ENCODE measurements around the gene SDF2.

Gene SDF2, protein sequence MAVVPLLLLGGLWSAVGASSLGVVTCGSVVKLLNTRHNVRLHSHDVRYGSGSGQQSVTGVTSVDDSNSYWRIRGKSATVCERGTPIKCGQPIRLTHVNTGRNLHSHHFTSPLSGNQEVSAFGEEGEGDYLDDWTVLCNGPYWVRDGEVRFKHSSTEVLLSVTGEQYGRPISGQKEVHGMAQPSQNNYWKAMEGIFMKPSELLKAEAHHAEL

DNA sequence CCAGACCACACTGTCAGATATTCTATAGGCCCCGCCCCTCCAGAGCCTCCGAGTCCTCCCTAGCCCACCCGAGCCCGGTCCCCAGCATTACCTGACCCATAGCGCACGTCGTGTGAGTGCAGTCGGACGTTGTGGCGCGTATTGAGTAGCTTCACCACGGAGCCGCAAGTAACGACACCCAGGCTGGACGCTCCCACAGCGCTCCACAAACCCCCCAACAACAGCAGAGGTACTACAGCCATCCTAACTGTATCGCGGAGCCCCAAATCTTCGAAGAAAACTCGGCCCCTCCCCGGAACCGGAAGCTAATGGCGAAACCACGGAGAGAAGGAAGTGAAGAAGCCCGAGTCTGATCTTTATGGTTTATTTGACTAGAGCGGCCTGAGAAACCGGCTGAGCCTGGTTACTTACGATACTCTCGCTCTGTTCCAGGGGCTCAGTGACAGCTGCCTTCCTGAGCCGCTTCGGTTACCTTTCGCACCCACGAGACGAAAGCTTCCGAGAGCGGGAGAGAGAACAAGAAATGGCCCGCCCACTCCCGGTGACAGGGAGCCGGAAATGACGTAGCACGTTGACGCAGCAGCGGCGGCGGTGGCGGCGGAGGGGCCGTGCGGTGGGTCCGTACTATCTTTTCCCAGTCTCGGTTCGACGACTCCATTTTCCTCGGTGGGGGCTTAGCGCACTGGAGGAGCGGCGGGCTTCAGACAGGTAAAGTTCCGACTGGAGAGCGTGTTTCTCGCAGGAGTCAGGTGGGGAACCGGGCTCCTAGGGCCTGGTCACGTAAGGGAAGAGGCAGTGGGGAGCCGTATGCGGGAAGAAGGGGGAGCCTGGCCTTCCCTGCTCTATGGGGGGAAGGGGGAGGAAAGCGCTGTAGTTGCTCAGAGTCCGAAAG, at the start of gene SDF2, which contains the start of gene SUPT6H:
TSS of gene SDF2 (minus strand) at position 272 of the 892 bp plus-strand sequence. CDS start at position 242, 30 bp downstream.
TSS of gene SUPT6H (plus strand) at position 571 of the 892 bp plus-strand sequence. CDS start 11,197 bp downstream, outside the sequence.
- peak; percentile 90 for DNase-seq (ENCODE audit: low read depth in 1 of 2, low spot score in 1 of 2)

DNA sequence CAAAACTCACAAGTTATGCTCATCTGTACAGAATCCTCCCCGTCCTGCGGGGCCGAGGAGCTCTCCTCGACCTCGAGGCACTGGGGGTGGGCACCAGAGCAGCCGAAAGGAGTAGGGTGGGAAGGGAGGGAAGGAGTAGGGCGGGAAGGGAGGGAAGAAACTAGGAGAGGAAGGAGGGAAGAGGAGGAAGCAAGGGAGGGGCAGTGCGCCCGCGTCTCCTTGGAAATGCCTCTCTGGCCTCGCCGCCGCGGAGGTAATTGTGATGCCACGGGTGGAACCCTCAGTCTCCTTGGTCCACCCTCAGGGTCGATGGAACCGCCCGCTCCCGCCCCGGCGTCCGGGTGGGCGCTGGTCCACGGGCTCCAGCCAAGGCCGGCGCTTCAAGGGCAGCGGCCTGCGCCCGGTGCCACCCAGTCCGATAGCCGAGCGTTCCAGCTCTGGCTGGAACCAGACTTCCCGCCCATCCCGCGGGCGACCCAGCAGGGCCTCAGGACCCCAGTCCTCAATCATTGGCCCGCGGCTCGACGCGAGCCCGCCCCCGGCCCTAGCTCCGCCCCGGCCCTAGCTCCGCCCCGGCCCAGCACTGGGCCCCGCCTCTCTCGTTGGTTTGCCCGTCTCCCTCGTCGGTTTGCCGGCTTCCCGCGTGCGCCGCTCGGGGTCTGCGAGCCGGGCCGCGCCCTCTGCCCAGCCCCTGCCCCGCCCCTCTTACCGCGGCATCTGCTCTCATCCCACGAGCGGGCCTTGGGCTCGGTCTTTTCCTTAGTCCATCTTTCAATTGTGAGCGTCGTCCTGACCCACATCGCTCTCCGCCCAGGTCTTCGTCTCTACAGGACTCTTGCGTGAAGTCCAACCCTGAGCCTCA, 49.4 kb upstream of the SDF2 start:
- peak; percentile 79 to 81 for DNase-seq (ENCODE audit: low read depth in 1 of 2, low spot score in 1 of 2)

DNA sequence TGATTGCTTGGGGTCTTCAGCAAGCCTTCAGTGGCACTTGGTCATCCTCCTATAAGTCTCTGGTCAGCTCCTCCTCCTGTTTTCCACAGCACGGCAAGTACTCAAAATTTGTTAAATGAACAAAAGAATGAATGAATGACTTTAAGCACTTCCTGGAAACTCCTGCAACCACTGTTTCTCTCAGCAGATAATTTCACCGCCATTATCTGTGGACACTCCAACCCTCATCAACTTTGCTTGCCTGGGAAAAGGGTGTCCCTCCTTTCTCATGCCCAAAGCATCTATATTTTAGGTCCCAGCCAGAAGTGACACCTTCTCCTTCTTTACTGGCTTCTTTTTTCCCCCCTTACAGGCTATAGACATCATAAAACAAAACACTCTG, 45.6 kb upstream of the SDF2 start:
- no peak for DNase-seq (ENCODE audit: low read depth in 1 of 2, low spot score in 1 of 2)

DNA sequence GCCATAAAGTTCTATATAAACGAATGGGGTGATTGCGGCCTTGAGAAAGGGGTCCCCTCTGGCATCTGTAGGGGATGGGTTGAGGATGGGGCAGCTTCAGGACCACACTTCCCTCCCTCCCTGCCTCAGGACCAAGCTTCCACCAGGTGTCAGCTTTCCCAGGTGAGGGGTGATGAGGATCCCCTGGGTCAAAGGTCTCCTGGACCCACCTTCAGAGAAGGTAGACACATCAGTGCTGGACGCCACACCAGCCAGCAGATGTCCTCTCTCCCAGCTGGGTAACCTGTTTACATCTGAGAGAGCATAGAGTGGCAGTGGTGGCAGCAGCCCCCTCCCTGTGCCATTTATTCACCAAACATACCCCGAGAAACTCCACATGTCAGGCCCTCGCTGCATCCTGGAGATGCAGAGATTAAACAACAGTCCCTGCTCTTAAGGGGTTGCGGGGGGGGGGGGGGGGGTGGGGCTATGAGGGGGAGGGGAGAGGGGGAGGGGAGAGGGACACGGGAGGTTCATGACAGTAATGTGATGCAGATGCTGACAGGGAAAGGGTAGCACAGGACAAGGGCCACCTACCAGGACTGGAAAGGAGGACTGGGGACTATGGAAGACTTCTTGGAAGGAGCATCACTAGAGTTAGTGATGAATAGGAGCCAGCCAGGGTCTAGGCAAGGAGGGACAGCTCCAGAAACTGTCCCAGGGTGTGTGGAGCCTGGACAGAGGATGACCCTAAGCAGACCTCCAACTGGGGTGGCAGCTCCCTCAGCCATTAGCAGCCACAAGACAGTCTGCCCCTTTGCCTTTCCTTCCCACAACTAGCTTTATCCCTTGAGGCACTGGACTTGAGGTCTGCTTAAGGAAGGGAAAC, 45.0 kb upstream of the SDF2 start:
- no peak for DNase-seq (ENCODE audit: low read depth in 1 of 2, low spot score in 1 of 2)

DNA sequence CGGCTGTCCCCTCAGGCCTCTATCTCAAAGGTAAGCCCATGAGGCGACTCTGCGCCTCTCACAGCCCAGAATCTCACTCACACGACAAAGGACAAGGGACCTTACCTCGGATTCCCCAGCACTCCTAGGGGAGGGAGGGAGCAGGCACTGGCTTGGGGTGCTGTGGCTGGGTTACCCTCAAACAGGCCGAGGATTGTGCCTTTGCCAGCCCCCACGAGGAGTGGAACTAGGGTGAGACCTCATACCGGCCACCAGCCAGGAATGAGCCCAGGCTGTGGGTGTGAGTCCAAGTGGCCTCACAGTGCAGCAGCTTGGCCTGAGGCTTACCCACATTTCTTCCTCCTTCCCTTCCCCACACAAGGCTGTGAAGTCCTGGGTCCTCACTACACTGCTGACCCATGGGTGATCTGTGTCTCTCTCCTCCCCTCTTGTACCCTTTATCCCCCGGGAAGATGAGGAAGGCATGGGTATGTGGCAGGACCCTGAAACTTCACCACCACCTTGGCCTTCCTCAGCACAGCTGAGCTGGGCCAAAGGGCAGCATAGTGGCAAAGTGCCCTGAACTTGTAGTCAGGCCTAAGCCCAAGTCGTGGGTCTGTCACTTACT, 44.1 kb upstream of the SDF2 start:
- DNase-seq (ENCODE audit: low read depth in 1 of 2, low spot score in 1 of 2), result no peak

DNA sequence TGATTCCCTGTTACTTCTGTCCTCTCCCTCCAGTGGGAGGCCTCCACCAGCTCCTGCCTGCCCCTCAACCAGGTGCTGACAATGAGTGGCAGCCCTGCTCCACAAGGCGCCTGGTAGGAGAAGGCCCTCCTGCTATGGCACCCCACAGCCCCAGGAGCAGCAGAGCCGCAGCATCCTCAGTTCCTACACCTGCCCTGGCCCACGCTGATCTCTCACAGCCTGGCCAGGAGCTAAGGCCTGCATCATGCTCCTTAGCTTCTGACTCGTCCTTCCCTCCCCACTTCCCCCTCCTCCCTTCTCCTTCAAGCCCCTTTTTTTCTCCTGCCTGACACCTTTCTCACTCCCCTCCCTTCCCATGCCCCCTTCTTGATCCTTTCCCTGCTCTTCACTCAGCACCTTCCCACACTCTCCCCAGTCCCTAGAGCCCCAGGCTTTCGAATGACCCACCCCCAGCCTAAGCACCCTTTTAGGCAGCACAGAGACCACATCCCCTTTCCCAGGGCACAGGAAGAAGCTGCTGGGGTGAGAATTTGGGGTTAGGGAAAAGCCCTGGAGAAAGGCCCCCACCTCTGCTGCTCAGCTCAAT, 43.5 kb upstream of the SDF2 start:
- DNase-seq (ENCODE audit: low read depth in 1 of 2, low spot score in 1 of 2), result no peak

DNA sequence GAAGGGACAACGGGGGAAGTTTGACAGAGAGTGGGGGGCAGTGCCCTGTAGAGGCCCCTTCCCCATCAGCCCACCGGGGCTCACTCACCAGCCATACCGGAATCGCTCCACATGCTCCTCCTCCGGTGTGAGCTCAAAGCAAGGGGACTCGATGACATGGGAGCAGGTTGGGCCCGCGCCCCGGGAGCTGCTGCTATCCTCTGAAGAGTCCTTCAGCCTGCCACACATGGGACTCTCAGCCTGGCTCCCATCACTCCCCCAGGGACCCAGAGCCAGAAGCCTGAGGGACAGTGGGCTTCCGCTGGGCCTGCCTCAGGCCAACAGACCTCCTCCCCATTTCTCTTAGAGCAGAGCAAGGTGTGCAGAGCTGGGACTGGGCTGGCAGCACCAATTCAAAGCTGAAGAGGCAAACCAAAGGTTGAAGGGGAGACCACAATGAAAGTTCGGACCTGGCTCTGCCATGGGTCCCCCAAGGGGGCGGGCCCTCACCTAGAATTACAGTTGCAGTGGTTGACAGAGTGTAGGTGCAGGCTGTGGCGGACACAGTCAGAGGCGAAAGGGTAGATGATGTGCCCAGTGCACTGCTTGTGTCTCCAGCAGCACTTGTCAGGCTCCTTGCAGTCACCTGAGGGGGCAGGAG, 42.6 kb upstream of the SDF2 start:
- DNase-seq (ENCODE audit: low read depth in 1 of 2, low spot score in 1 of 2), result no peak

DNA sequence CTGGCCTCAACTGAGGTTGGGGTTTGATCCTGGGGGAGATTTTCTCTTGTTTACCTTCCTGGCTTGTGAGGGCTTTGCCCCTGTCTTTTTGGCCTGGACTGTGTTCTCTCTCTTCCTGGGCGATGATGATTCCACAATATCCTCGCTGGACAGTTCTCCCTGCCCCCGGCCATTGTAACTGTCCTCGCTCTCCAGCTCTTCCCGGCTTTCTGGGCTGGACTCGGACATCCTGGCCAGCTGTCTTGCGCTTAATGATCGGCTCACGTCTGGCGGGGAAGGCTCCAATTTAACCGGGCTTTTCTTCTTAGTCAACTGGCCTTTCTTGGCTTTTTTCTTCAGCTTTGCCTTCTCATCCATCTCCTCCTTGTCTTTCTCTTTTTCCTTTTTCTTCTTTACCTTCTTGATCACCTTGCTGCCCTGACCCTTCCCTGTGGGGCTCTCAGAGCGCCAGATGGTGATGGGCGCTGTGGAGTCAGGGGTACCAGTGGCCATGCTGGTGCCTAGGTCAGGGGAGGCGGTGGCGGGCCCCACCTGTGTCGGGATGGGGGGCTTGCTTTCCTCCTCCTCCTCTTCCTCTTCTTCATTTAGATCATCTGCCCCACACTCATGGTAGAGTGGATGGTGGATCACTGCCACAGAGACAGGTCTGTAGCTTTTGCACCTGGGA, 42.0 kb upstream of the SDF2 start:
- DNase-seq (ENCODE audit: low read depth in 1 of 2, low spot score in 1 of 2), result no peak

DNA sequence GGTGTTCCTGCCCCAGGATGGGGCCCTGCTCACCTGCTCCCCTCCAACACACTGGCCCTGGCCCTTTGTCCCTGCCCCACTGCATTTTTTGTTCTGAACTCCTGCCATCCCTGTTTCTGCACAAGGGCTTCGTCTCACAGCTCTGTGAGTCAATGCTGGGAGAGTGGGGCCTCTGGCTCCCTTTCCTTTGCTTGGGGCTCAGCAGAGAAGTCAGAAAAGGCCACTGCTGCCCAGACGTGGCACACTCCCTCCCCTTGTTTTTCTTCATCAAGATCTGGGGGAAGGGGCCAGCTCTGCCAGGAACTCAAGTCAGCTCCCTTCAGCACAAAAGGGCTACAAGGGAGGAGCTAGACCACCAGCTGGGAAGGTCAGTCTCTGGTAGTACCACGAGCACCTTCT, 41.0 kb upstream of the SDF2 start:
- no peak for DNase-seq (ENCODE audit: low read depth in 1 of 2, low spot score in 1 of 2)

DNA sequence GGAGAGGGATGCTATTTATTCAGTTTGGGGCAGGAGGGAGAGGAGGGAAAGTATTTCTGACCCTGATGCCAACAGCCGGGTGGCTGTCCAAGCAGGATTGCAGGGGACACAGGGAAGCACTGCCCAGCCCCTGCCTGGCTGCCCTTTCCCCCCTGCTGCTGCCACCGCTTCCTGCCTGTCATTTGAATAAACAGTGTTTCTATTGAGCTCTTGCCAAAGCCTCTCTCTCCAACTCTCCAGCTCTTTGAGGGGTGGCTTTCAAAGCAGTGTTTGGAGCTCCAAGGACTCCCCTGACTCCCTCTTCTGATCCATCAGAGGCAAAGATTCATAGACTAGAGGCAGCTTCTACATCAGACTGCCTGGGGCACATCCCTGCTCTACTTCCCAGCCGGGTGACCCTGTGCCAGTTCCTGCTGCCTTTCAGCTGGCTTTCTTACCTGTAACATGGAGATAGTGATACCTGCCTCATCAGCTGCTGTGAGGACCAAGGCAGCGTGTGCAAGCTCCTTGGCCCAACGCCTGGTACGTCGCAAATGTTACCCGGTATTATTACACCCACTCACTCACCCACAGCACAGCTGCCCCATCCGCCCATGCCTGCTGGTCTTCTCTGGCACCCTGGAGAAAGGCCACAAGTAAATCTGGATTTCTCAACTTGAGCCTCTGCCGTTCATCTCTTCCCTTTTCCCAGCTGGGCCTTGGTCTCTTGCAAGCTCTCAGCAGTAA, 40.5 kb upstream of the SDF2 start:
- no peak for DNase-seq (ENCODE audit: low read depth in 1 of 2, low spot score in 1 of 2)

DNA sequence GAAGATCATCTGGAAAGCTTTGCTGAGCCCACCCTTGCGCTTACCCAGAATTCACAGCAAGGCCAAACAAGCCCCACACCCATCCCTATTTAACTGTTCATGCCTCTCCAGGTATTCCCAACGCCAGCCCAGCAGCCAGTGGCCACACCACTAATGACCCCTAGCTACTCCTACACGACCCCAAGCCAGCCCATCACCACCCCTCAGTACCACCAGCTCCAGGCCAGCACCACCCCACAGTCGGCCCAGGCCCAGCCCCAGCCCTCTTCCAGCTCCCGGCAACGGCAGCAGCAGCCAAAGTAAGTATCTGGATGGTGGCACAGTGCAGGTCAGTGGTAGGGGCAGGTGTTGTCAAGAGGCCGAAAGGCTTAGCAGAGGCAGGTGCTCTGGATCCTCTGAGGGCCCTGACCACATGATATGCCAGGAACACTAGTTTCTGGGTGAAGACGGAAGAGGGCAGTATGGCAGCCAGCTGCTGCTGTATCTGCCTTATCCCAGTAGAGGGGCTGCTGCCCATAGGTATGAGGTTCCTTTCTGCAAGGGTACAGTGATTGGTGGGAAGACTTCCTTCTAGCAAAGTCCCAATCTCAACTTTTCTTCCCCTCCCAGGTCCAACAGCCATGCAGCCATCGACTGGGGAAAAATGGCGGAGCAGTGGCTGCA, 39.3 kb upstream of the SDF2 start:
- DNase-seq (ENCODE audit: low read depth in 1 of 2, low spot score in 1 of 2), result no peak

DNA sequence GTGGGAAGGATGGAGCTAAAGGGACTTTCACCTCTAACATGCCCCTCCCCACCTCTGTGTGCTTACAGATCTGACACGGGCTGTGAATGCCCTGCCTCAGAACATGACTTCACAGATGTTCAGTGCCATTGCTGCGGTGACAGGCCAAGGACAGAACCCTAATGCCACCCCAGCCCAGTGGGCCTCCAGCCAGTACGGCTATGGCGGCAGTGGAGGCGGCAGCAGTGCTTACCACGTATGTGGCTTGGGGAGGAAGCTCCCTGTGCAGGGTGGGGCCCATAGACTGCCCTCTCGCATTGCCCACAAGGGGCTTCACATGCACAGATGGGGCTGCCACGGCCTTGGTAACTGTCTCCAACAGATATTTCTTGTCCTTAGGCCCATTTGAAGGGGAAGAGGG, 38.6 kb upstream of the SDF2 start:
- no peak for DNase-seq (ENCODE audit: low read depth in 1 of 2, low spot score in 1 of 2)

DNA sequence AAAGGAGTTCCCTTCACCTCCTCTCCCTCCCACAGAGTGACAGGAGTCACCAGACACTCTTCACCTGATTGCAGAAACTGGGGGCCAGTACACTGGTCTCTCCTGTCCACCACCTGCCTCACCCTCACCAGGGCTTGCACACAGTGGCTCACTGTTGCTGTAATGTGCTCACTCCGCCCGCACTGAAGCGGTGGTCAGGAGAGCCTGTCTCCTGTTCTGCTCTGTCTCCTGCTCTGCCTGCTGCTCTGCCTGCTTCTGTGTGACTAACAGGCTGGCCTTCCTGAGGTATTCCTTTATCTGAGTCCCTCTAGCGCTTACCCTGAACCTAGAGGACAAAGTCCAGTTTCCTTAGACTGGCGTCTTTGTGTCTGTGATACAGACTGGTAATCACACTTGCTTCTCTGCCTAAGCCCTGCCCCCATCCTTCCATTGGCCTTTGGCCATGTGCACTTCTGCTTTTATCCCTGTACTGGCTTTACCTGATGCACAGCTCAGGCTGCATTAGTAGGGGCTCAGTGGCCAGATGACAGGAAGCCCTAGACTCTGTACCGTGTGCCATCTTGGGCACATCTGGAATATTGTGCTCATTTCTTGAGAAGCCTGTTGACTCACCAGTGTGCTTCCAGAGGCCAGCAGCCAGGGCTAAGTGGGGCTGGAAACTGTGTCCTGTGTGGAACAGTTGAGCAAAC, 36.7 kb upstream of the SDF2 start:
- DNase-seq (ENCODE audit: low read depth in 1 of 2, low spot score in 1 of 2), result no peak

DNA sequence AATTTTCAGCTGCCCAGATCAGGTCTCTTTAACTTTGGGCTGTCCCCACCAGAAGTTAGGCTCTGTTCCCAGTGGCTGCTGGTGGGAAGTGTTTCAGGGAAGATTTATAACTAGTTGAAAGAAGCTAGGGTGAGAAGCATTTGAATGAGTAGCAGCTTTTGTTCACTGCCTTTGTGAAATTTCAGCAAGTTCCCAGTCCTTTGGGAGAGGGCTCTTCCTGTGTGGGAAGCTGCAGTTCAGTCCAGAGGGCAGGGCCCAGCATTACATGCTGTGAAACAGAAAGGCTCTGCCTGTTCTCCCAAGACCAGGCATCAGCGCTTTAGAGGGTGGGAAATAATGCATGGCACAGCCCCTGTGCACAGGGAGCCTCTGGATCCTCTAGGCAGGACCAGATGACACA, 32.2 kb upstream of the SDF2 start:
- DNase-seq (ENCODE audit: low read depth in 1 of 2, low spot score in 1 of 2), result no peak

DNA sequence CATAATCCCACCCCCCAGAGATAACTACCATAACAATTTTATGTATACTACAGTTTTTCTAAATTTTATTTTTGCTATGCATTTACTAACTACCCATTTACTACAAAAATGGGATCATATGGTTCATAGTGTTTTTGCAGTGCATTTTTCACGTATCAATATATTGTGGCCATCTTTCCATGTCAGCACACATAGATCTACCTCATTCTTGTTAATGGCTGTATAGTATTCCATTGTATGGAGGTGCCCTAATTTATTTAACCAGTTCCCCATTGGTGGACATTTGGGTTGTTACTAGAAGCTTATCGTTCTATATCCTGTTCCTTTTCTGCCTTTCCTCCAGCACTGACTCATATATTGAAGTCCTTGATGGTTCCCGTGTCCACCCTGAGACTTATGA, 27.3 kb upstream of the SDF2 start:
- DNase-seq (ENCODE audit: low read depth in 1 of 2, low spot score in 1 of 2), result no peak

DNA sequence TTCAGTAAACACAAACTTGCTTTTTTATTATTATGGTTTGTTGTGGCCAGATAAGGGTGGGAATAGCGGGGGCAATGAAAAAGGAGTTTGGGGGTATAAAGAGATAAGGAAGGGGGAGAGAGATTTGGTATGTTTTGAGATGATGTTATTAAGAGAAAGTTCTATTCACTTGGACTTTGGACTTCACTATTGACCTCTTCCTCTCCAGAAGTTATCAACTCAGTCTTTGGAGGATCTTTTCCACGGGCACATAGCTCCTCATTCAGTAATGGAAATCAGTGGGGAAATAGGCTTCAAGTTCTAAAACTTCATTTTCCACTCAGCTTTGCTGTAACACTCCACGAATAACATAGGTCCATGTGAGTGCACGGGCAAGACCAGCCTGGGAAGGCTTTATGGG, 26.8 kb upstream of the SDF2 start:
- no peak for DNase-seq (ENCODE audit: low read depth in 1 of 2, low spot score in 1 of 2)

DNA sequence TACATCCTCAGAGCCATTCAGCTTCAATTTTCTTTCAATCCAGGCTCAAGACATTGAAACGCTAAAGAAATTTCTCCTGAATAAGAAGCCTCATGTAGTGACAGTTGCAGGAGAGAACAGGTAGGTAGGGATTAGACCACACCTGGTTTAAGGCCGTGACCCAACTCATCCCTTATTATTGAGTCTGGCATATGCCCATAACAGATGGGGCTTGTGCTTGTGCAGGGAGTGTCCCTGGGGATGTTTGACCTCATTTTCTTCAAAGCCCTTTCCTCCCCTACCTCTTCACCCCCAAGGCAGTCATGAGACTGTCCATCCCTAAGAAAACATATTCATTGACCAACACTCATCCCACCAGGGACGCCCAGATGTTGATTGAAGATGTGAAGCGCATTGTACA, 24.6 kb upstream of the SDF2 start:
- no peak for DNase-seq (ENCODE audit: low read depth in 1 of 2, low spot score in 1 of 2)

All from activated T-helper 1 cell treated with anti-CD3 and anti-CD28 coated beads, Interleukin-2, amount 50 U/mL, for 16 hours (primary cell).